ACC112 (cell line): Measurements from ENCODE around the gene HOXC5.
A peak's percentile ranks its signal among the peaks of the same experiment; 100 is the strongest.

Experiments used
- H2AFZ ChIP-seq: fragments of 200-600 bp; sonication (generic); one replicate; pipeline ENCODE4 v1.6.0; 2017; ENCODE audit warnings: antibody characterized with exemption, low read length; ENCODE audit not compliant: unreplicated experiment
- H3K27ac ChIP-seq: fragments of 200-600 bp; sonication (generic); 2 replicates; pipeline ENCODE4 v1.5.1; 2014; ENCODE audit warnings: low read depth, mild to moderate bottlenecking, antibody characterized with exemption, low read length, moderate library complexity
- H3K27me3 ChIP-seq: fragments of 200-600 bp; sonication (generic); 2 replicates; pipeline ENCODE4 v1.6.1; 2014; ENCODE audit warnings: mild to moderate bottlenecking, antibody characterized with exemption, low read length, moderate library complexity, mixed read lengths; ENCODE audit not compliant: insufficient read depth
- H3K36me3 ChIP-seq: fragments of 200-600 bp; sonication (generic); 2 replicates; pipeline ENCODE4 v1.6.1; 2016; ENCODE audit warnings: mild to moderate bottlenecking, antibody characterized with exemption, low read length, moderate library complexity, mixed read lengths; ENCODE audit not compliant: insufficient read depth
- H3K4me1 ChIP-seq: fragments of 200-600 bp; sonication (generic); one replicate; pipeline ENCODE4 v1.6.1; 2016; ENCODE audit warnings: low read length, mixed read lengths; ENCODE audit not compliant: insufficient read depth, unreplicated experiment, control insufficient read depth
- H3K4me3 ChIP-seq: fragments of 200-600 bp; sonication (generic); 2 replicates; pipeline ENCODE4 v1.5.1; 2014; ENCODE audit warnings: mild to moderate bottlenecking, low read depth, low read length
- H3K79me2 ChIP-seq: fragments of 200-600 bp; sonication (generic); one replicate; pipeline ENCODE4 v1.6.0; 2016; ENCODE audit warnings: low read length; ENCODE audit not compliant: control insufficient read depth, unreplicated experiment, insufficient read depth

The HOXC5 gene

DNA sequence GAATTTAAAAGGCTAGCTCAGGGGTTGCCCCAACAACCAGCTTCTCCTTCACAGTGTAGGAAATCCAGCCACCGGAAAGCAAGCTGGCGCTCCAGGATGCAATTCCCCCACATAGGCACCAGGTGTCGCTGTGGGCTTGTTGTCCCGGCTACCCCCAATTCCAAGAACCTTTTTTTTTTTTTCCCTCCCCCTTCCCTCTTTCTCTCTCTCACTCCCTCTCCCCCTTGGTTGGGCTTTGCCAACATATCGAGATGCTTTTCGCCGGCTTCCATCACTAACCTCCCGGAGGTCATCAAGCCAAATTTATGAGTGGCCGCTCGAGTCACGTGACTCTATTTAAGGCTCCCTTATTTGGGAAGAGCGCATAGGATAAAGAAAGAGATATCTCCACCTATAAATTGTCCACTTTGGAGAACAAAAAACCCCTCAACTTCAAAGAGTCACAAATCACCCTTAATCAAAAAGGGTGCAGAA, at the start of gene HOXC5:
Gene HOXC5, plus strand, starts transcription at position 424 of the 474 bp plus-strand sequence. CDS start 73 bp downstream, outside the sequence.
- no peaks in the 10 kb centered on the region for H3K27me3 ChIP-seq
- peak within 1 kb of the TSS; percentile 100 for H2AFZ ChIP-seq
- peak within 1 kb of the TSS; percentile 5; the same call in 1 of the 2 replicates for H3K27ac ChIP-seq
- peak within 1 kb of the TSS; percentile 79 for H3K4me3 ChIP-seq
- H3K4me1 ChIP-seq: peaks cover 11% of the 10 kb centered on the region
- H3K79me2 ChIP-seq: no peaks in the 10 kb centered on the region
- no peaks in the 10 kb centered on the region for H3K36me3 ChIP-seq

- H3K4me3 ChIP-seq: no peak overlapping the region
- no peaks in the 10 kb centered on the region for H3K79me2 ChIP-seq
- no peaks in the 10 kb centered on the region for H3K36me3 ChIP-seq
- H2AFZ ChIP-seq: no peak overlapping the region
- H3K27me3 ChIP-seq: peaks cover 93% of the 10 kb centered on the region
- no peak overlapping the region for H3K27ac ChIP-seq
- no peaks in the 10 kb centered on the region for H3K4me1 ChIP-seq
Measured at GRCh38 chr12:53983568-53983949, 49.3 kb upstream of the HOXC5 start.

DNA sequence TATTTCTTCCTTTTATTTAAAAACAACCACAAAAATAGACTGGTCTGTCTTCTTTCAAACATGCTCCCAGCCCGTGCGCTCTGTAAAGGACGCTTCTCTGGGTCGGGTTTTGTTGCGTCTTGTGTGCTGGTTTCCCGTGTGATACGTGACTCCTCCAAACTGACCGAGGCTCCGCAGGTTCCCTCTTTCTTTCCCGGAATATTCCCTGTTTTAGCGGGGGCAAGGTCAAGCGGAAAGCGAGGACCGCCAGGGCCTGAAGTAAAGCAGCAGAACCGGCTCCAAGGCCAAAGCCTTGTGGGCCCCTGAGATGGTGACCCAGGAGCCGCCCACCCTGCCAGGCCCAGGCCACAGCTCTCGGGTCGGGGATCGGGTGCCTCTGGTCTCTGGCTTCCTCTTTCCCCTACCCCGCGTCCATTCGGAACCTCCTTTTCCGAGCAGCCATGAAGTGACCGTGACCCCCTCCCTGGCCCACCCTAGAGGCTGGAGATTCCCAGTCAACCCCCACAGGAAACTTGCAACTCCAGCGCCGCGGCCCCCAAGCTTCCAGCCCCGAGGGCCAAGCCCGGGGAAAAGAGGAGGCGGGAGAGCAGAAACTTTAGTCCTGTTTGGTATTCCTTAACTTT, 48.8 kb upstream of the HOXC5 start:
- no peak overlapping the region for H2AFZ ChIP-seq
- no peak overlapping the region for H3K27ac ChIP-seq
- peaks cover 88% of the 10 kb centered on the region for H3K27me3 ChIP-seq

GRCh38 chr12:53984901-53985691, 47.8 kb upstream of the HOXC5 start, which contains the start of gene HOXC10:
Gene HOXC10 (plus strand): TSS chr12:53985146. CDS start chr12:53985260, 114 bp downstream.
- H3K36me3 ChIP-seq: no peaks in the 10 kb centered on the region
- peak within 1 kb of the TSS; percentile 40 for H2AFZ ChIP-seq
- peaks cover 85% of the 10 kb centered on the region for H3K27me3 ChIP-seq
- peaks cover 7% of the 10 kb centered on the region for H3K4me1 ChIP-seq
- H3K79me2 ChIP-seq: no peaks in the 10 kb centered on the region
- H3K27ac ChIP-seq: no peak within 1 kb of the TSS
- peak within 1 kb of the TSS; percentile 72 for H3K4me3 ChIP-seq

More for the DNA sequence above, 48.8 kb upstream of the HOXC5 start:
- no peaks in the 10 kb centered on the region for H3K4me1 ChIP-seq
- no peaks in the 10 kb centered on the region for H3K79me2 ChIP-seq
- H3K36me3 ChIP-seq: no peaks in the 10 kb centered on the region
- H3K4me3 ChIP-seq: no peak overlapping the region

- Histone ChIP-seq H3K36me3 (no peaks in the 10 kb centered on the region), H3K4me1 (peaks cover 12% of the 10 kb centered on the region), H3K27me3 (peaks cover 87% of the 10 kb centered on the region), H2AFZ (peak overlapping the region; percentile 29), H3K79me2 (no peaks in the 10 kb centered on the region), H3K4me3 (peak overlapping the region; percentile 72), H3K27ac (no peak overlapping the region)
Measured at GRCh38 chr12:53985692-53985993, 47.2 kb upstream of the HOXC5 start.

GRCh38 chr12:53985994-53986685, 46.7 kb upstream of the HOXC5 start:
- Histone ChIP-seq H3K27ac (no peak overlapping the region), H3K27me3 (peaks cover 87% of the 10 kb centered on the region), H3K36me3 (no peaks in the 10 kb centered on the region), H3K4me3 (peak overlapping the region; percentile 72), H2AFZ (peak overlapping the region; percentile 29), H3K4me1 (peaks cover 17% of the 10 kb centered on the region), H3K79me2 (no peaks in the 10 kb centered on the region)

- H3K27me3 ChIP-seq: peaks cover 87% of the 10 kb centered on the region
- no peaks in the 10 kb centered on the region for H3K79me2 ChIP-seq
- H3K27ac ChIP-seq: no peak overlapping the region
- H3K4me1 ChIP-seq: peaks cover 19% of the 10 kb centered on the region
- H2AFZ ChIP-seq: peak overlapping the region; percentile 29
- peak overlapping the region; percentile 72 for H3K4me3 ChIP-seq
- H3K36me3 ChIP-seq: no peaks in the 10 kb centered on the region
Measured at GRCh38 chr12:53986686-53987483, 46.0 kb upstream of the HOXC5 start.

DNA sequence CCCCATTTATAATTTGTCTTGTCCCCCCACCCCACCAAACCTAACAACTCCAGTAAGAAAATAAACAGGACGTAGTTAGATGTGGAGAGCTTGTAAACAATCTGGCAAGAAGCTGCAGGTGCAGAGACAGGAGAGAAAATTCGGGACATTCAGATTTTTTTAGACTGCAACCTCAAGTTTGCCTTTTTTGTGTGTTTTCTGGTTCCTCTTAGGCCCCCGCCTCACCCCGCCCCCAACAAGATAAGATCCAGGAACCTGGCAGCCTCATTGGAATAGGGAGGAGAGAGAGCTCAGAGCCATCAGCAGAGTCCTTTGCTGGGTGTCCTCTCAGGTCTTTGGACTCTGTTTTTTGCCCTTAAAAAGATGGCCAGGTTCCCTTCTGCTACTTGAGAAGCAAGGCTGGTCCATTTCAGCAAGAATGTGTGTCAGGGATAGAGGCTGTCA, 45.0 kb upstream of the HOXC5 start:
- Histone ChIP-seq H3K27me3 (peaks cover 87% of the 10 kb centered on the region), H3K36me3 (no peaks in the 10 kb centered on the region), H3K4me3 (no peak overlapping the region), H2AFZ (no peak overlapping the region), H3K79me2 (no peaks in the 10 kb centered on the region), H3K4me1 (peaks cover 19% of the 10 kb centered on the region), H3K27ac (no peak overlapping the region)

- H3K27me3 ChIP-seq: peaks cover 87% of the 10 kb centered on the region
- peaks cover 19% of the 10 kb centered on the region for H3K4me1 ChIP-seq
Measured at GRCh38 chr12:53988541-53989226, 44.2 kb upstream of the HOXC5 start.

More at GRCh38 chr12:53988541-53989226, 44.2 kb upstream of the HOXC5 start:
- H3K27ac ChIP-seq: no peak overlapping the region
- H3K79me2 ChIP-seq: no peaks in the 10 kb centered on the region
- H3K4me3 ChIP-seq: peak overlapping the region; percentile 62; the same call in 1 of the 2 replicates
- H2AFZ ChIP-seq: no peak overlapping the region
- no peaks in the 10 kb centered on the region for H3K36me3 ChIP-seq
